Coronary artery (tissue), 2 donors: Measurements from ENCODE around the gene CIDEB.

ENCODE experiments used
- DNase-seq: peaks from one replicate; pipeline ENCODE4 v3.0.0-alpha.2; 2017; ENCODE audit warnings: low spot score
- H3K27ac ChIP-seq, 2 donors: fragments of 200-600 bp; sonication (generic); one replicate each; pipeline ENCODE4 v1.5.1; 2016 to 2019
- H3K4me3 ChIP-seq: fragments of 200-600 bp; sonication (generic); 2 replicates; pipeline ENCODE4 v1.5.1; 2016; ENCODE audit warnings: mild to moderate bottlenecking, moderate library complexity
- TF ChIP-seq, protein P1 (sequence below): fragments of 200-600 bp; sonication (generic); IDR thresholded peaks from one replicate; pipeline ENCODE4 v1.5.1; 2019; ENCODE audit warnings: antibody characterized with exemption

CIDEB gene

DNA sequence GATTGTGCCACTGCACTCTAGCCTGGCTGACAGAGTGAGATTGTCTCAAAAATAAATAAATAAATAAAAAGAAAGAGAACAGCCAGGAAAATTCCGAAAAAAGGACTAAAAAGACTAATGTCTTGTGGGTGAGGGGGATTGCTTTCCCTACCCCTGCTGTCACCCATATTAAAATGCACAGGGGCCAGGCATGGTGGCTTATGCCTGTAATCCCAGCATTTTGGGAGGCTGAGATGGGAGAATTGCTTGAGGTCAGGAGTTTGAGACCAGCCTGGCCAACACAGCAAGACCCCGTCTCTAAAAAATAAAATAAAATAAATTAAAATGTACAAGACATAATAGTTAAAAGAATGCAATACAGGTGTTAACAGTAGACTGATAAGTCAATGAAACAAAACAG is 14.3 kb downstream of the CIDEB start:
- TF ChIP-seq, protein P1, sequence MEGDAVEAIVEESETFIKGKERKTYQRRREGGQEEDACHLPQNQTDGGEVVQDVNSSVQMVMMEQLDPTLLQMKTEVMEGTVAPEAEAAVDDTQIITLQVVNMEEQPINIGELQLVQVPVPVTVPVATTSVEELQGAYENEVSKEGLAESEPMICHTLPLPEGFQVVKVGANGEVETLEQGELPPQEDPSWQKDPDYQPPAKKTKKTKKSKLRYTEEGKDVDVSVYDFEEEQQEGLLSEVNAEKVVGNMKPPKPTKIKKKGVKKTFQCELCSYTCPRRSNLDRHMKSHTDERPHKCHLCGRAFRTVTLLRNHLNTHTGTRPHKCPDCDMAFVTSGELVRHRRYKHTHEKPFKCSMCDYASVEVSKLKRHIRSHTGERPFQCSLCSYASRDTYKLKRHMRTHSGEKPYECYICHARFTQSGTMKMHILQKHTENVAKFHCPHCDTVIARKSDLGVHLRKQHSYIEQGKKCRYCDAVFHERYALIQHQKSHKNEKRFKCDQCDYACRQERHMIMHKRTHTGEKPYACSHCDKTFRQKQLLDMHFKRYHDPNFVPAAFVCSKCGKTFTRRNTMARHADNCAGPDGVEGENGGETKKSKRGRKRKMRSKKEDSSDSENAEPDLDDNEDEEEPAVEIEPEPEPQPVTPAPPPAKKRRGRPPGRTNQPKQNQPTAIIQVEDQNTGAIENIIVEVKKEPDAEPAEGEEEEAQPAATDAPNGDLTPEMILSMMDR = no peak
- no peak for DNase-seq

DNA sequence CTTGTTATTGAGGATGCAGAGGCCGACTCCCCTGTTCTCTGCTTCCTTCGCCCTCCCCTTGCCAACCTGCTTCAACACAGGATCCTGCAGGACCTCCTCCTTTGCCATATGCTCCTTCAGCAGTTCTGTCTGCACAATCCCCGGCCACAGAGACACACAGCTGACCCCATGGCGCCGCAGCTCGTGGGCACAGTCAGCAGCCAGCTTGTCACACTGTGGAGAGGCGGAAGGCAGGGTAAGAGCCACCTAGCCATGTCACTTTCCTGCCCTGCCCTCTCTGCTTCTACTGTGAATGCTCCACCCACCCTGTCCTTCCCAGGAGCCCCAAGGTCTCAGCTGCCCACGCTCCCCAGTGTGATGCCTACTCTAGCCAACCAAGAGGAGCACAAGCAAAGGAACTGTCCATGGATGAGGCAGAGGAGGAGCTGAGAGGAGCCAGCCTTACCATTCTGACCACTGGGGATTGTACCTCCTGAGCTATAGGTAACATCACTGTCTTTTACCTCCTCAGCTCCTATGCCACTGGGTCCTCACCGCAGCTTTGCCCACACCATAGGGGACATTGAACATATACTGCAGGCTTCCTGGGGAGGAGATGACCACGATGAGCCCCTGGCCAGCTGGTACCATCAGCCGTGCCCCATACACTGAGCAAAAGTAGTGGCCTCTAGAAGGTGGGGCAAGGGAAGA is 15.5 kb downstream of the CIDEB start:
- Histone ChIP-seq H3K27ac (no peak overlapping the region), H3K4me3 (no peak overlapping the region)
- TF ChIP-seq, protein P1 = no peak
- no peak for DNase-seq

More for the DNA sequence above, 14.3 kb downstream of the CIDEB start:
- Histone ChIP-seq H3K27ac (no peak overlapping the region), H3K4me3 (no peak overlapping the region)

DNA sequence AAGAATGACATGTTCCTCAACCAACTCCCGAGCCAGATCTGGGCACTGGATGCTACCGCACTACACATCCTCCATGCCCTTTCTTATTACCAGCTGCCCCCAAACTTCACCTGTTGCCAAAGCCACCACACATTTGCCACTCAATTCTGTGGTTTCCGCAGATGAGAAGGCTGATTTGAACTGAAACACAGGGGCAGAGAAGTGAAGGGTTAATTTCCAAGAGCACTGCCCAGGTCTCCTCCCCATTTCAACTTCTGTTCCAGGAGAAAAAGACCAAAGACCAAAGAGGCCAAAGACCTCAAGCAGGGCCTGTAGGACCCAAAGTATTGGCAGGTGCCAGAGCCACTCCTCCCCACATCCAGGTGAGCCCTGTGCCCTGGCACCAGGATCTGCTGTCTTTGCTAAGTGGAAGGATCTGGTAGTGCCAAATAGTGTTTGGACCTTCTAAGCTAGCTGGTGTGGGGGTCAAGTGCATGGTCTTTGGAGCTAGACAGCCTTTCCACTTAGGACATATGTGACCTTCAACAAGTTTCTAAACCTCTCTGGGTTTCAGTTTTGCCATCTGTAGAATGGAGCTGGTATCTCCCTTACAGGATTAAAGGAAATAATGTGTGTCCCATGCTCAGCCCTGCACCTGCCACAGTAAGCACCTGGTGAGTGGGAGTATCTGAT is 16.2 kb downstream of the CIDEB start:
- no peak overlapping the region for H3K27ac ChIP-seq
- no peak for DNase-seq
- H3K4me3 ChIP-seq = no peak overlapping the region
- TF ChIP-seq, protein P1 = no peak

DNA sequence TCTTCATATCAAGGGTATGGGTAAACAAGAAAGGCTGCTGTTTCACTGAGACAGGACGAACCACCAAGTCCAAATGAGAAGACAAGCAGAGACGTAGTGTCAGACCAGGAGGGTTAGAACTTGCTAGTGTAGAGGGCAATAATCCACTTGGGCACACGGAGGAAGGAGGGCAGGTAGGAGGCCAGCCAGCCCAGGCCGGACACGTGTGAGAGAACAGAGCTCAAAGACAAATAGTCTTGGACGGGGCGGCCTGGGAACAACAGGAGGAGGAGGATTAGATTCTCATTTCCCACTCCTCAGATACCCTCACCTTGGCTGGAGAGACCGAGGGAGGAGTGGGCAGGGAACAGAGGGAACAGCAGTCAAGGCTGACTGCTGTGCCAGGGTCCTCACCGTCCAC is 17.0 kb downstream of the CIDEB start:
- no peak for DNase-seq
- no peak overlapping the region for H3K4me3 ChIP-seq
- TF ChIP-seq, protein P1 = no peak
- no peak overlapping the region for H3K27ac ChIP-seq

DNA sequence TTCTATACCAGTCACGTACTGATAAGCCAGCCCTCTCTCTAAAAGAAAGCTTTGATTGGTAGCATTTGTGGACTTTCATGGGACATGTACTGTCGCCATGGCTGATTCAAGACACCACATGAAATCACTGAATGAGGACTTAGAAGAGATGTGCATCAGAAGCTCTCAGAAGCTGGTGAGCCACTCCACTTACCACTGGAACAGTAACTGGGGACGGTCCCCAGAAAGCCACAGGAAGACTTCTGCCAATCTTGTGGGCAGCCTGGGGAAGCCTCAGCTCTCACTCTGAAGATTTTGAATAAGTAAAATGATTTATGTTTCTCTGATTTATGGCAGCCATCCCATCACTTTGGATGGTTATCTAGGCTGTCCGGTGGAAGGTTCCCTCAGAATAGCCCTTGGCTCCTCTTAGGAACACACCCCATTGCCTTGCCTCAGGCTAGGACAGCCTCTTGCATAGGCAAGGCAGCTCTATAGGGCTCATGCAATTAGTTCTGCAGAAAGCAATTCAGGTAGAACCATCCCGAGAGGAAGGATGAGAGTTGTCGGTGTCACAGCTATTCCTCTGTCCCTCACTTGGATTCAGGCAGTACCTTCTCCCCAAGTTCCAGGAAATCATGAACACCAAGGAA is 18.0 kb downstream of the CIDEB start:
- TF ChIP-seq, protein P1 = no peak
- DNase-seq = no peak
- Histone ChIP-seq H3K27ac (no peak overlapping the region), H3K4me3 (no peak overlapping the region)

DNA sequence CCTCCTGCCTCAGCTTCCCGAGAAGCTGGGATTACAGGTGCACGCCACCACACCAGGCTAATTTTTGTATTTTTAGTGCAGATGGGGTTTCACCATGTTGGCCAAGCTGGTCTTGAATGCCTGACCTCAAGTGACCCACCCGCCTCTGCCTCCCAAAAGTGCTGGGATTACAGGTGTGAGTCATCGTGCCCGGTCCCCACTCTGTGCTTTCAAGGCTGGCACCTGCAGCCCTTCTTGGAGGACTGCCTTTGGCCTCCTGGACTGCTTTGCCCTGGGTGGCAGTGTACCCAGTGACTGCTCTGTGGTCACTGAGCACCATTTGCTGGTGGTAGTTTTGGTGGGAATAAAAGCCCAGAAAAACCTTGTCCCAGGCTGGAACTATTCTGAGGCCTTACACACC is 20.8 kb downstream of the CIDEB start:
- Histone ChIP-seq H3K27ac (no peak overlapping the region), H3K4me3 (no peak overlapping the region)
- TF ChIP-seq, protein P1 = no peak
- no peak for DNase-seq
